PC-9 (cell line): ENCODE measurements around the gene SALL1. TPM values are rescaled to one million over a fixed set of nuclear protein-coding genes. Genes with fewer than 3 reads are reported as not detected.

ENCODE experiments used
- BruUV-seq: library from RNA; stranded (reverse); fragments of 400-500 nt; replicated peaks from 2 replicates; lab custom pipeline; 2021; lab: Mats Ljungman, UMichigan
- CTCF ChIA-PET: fragments of 300-600 bp; sonication (Branson Sonifier 250); formaldehyde crosslinking; loops from one replicate; lab custom pipeline; 2022; ENCODE audit warnings: antibody characterized with exemption; lab: Charles Lee
- POLR2A ChIA-PET: fragments of 300-600 bp; sonication (Branson Sonifier 250); formaldehyde crosslinking; loops from one replicate; lab custom pipeline; 2022; ENCODE audit warnings: antibody characterized with exemption; ENCODE audit not compliant: unreplicated experiment; lab: Charles Lee
- DNase-seq, 2 experiments: peaks; one replicate each; pipeline versions ENCODE4 v3.0.0 to v3.0.0-alpha.2; 2015 to 2022; ENCODE audit warnings: mixed read lengths in 1 of 2
- H2AFZ ChIP-seq: fragments of 200-600 bp; sonication (generic); 2 replicates; pipeline ENCODE4 v1.8.1; 2017; ENCODE audit warnings: antibody characterized with exemption
- H3F3A ChIP-seq: fragments of 200-600 bp; sonication (generic); 2 replicates; pipeline ENCODE4 v1.8.1; 2017; ENCODE audit warnings: antibody characterized with exemption, mild to moderate bottlenecking, low read depth; ENCODE audit not compliant: insufficient read depth
- H3K27ac ChIP-seq: fragments of 200-600 bp; sonication (generic); 2 replicates; pipeline ENCODE4 v1.6.1; 2016; ENCODE audit warnings: mixed run types
- H3K27me3 ChIP-seq: fragments of 200-600 bp; sonication (generic); 2 replicates; pipeline ENCODE4 v1.6.1; 2016; ENCODE audit warnings: low read depth, mixed run types; ENCODE audit not compliant: insufficient read depth
- H3K36me3 ChIP-seq: fragments of 200-600 bp; sonication (generic); 2 replicates; pipeline ENCODE4 v1.6.1; 2016; ENCODE audit warnings: low read depth, mixed run types
- H3K4me1 ChIP-seq: fragments of 200-600 bp; sonication (generic); replicated peaks from 2 replicates; pipeline ENCODE4 v1.6.1; 2016; ENCODE audit warnings: mixed run types; ENCODE audit not compliant: insufficient read depth
- H3K4me2 ChIP-seq: fragments of 200-600 bp; sonication (generic); 2 replicates; pipeline ENCODE4 v1.6.1; 2017; ENCODE audit warnings: mixed run types
- H3K4me3 ChIP-seq: fragments of 200-600 bp; sonication (generic); 2 replicates; pipeline ENCODE4 v1.6.1; 2016; ENCODE audit warnings: mixed run types
- H3K79me2 ChIP-seq: fragments of 200-600 bp; sonication (generic); 2 replicates; pipeline ENCODE4 v1.6.1; 2017; ENCODE audit warnings: low read depth, mixed run types
- H3K9me2 ChIP-seq: fragments of 200-600 bp; sonication (generic); 2 replicates; pipeline ENCODE4 v1.8.1; 2017; ENCODE audit warnings: mild to moderate bottlenecking; ENCODE audit not compliant: insufficient read depth
- H3K9me3 ChIP-seq: fragments of 200-600 bp; sonication (generic); 2 replicates; pipeline ENCODE4 v1.8.1; 2016; ENCODE audit warnings: low read depth; ENCODE audit not compliant: insufficient read depth
- H4K20me1 ChIP-seq: fragments of 200-600 bp; sonication (generic); 2 replicates; pipeline ENCODE4 v1.8.1; 2017; ENCODE audit not compliant: insufficient read depth
- CTCF ChIP-seq: fragments of 200-600 bp; sonication (generic); conservative IDR thresholded peaks from 2 replicates; pipeline ENCODE4 v1.6.1; 2017; ENCODE audit warnings: mixed run types, antibody characterized with exemption, mild to moderate bottlenecking, moderate library complexity
- EZH2 ChIP-seq: fragments of 200-600 bp; sonication (generic); IDR thresholded peaks from 2 replicates; pipeline ENCODE4 v1.8.0; 2017; ENCODE audit warnings: antibody characterized with exemption, low read depth
- intact Hi-C: fragments of 100-400 bp; cut with micrococcal nuclease; formaldehyde crosslinking; loops from one replicate; pipeline ENCODE4 v1.10.0; 2022; ENCODE audit not compliant: unreplicated experiment
- total RNA-seq: library from RNA; stranded (reverse); gene quantifications from 2 replicates; pipeline ENCODE4 v1.2.3, GENCODE V29; 2021

Gene SALL1
- total RNA-seq, 1 experiment from 2014 or later = not detected

GRCh38 chr16:51154271-51155171, 3.5 kb upstream of the SALL1 start:
- Histone ChIP-seq H3K79me2 (no peaks in the 10 kb centered on the region), H3K4me2 (no peak overlapping the region), H3K4me1 (no peaks in the 10 kb centered on the region), H4K20me1 (no peaks in the 10 kb centered on the region), H3K9me2 (no peaks in the 10 kb centered on the region), H3K9me3 (no peaks in the 10 kb centered on the region), H3F3A (no peaks in the 10 kb centered on the region), H3K36me3 (no peaks in the 10 kb centered on the region), H3K27ac (no peak overlapping the region), H2AFZ (no peak overlapping the region), H3K4me3 (no peak overlapping the region), H3K27me3 (peaks cover 13% of the 10 kb centered on the region)
- intact Hi-C loops = no loop called here
- ChIA-PET CTCF (no interaction called here), POLR2A (no interaction called here)
- TF ChIP-seq CTCF (no peak), EZH2 (no peak)
- BruUV-seq = no TSS peak
- no peak for DNase-seq

- Histone ChIP-seq H2AFZ (no peak overlapping the region), H3K79me2 (no peaks in the 10 kb centered on the region), H3K4me3 (no peak overlapping the region), H3F3A (no peaks in the 10 kb centered on the region), H3K27ac (no peak overlapping the region), H4K20me1 (no peaks in the 10 kb centered on the region), H3K9me3 (no peaks in the 10 kb centered on the region), H3K4me1 (no peaks in the 10 kb centered on the region), H3K4me2 (no peak overlapping the region), H3K9me2 (no peaks in the 10 kb centered on the region), H3K27me3 (peaks cover 9% of the 10 kb centered on the region), H3K36me3 (no peaks in the 10 kb centered on the region)
- ChIA-PET CTCF (no interaction called here), POLR2A (no interaction called here)
- intact Hi-C loops = no loop called here
- TF ChIP-seq EZH2 (no peak), CTCF (no peak)
- no peak for DNase-seq
- BruUV-seq = no TSS peak
Measured at GRCh38 chr16:51153577-51154031, 2.5 kb upstream of the SALL1 start.

GRCh38 chr16:51152691-51153576, 1.9 kb upstream of the SALL1 start:
- Histone ChIP-seq H3K27me3 (peaks cover 7% of the 10 kb centered on the region), H3K36me3 (no peaks in the 10 kb centered on the region), H3K9me3 (no peaks in the 10 kb centered on the region), H4K20me1 (no peaks in the 10 kb centered on the region), H3K4me1 (no peaks in the 10 kb centered on the region), H3K79me2 (no peaks in the 10 kb centered on the region), H3F3A (no peaks in the 10 kb centered on the region), H3K9me2 (no peaks in the 10 kb centered on the region), H3K4me2 (no peak overlapping the region), H3K27ac (no peak overlapping the region), H2AFZ (no peak overlapping the region), H3K4me3 (no peak overlapping the region)
- no peak for DNase-seq
- intact Hi-C loops = no loop called here
- TF ChIP-seq EZH2 (no peak), CTCF (no peak)
- POLR2A ChIA-PET = no interaction called here
- CTCF ChIA-PET = no interaction called here
- BruUV-seq = no TSS peak
